GM18517 (cell line): ENCODE measurements around the gene KLC3.

Experiments
- ATAC-seq: cut with Tn5 transposase; IDR thresholded peaks from one replicate; pipeline ENCODE4 v1.9.1; 2021; ENCODE audit warnings: mild to moderate bottlenecking, moderate library complexity; ENCODE audit not compliant: unreplicated experiment

KLC3 gene

DNA sequence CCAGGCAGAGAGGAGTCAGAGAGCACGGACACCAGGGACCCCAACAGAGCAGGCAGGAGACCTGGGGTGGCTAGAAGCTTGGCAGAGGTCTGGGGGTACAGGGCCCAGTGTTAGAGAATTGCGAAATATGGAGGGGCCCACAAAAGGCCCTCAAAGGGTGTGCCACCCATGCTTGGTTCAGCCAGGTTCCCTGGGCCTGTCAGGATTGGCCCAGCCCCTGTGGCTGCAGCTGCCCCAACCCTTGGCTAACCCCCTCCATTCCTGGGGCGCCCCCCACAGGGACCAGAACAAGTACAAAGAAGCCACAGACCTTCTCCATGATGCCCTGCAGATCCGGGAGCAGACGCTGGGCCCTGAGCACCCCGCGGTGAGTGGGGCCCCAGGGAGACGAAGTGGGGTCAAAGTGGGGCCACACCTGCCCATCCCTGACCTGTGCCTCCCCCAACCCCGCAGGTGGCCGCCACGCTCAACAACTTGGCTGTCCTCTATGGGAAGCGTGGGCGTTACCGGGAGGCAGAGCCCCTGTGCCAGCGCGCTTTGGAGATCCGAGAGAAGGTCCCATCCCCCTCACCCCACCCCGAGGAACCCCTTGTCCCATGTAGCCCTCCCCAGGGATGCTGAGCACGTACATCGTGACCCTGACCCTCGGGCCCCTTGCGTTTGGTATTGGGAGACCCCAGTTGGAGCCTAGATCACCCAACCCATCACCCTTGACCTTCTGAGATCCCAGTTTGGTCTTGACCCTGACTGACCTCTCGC, 8.0 kb downstream of the KLC3 start:
- no peak for ATAC-seq

DNA sequence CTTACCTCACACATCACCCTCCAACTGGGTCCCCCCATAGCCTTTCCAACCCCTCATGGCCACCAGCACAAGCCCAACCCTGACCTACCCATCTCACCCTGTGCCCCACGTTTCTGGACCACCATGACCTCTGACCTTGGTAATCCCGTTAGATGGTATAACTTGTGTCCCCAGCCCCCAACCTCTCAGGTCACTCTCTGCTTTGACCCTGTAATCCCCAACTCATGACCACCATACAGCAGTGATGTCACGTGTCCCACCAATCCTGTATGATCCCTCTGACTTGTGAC, 8.5 kb downstream of the KLC3 start:
- ATAC-seq, result no peak

DNA sequence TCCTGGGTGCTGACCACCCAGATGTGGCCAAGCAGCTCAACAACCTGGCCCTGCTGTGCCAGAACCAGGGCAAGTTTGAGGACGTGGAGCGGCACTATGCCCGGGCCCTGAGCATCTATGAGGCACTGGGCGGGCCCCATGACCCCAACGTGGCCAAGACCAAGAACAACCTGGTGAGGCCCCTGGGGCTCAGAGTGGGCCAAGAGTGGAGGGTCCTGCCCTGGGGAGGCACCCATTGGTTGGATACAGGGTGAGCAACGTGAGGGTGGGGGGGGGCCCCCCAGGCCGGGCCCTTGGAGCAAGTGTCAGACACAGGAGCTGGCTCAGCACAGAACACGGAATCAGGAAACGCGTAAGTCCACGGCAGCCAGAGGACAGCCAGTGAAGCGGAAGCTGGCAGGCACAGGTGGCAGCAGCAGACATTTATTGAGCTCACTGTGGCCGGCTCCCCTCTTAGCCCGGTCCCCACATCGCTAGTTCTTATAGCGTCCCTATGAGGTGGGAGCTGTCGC, 8.9 kb downstream of the KLC3 start:
- ATAC-seq, result no peak

DNA sequence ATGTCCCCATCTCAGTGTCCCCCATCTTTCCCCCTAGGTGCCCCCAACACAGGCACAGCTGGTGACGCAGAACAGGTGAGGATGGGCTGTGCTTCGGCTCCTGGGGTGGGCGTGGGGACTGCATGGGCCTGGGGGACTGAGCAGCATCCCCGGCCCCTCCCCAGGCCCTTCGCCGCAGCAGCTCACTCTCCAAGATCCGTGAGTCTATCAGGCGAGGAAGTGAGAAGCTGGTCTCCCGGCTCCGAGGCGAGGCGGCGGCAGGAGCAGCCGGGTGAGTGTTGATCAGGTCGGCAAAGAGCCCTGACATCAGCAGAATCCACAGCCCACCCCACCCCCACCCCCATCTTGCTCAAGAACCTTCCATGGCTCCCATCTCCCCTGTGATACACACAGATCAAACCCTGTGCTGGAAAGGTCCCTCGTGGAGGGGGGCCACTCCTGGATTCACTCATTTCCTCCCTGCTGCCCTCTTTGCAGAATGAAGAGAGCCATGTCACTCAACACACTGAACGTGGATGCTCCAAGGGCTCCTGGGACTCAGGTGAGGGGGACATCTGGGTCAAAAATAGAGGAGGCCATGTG, 10.0 kb downstream of the KLC3 start:
- ATAC-seq, result no peak

DNA sequence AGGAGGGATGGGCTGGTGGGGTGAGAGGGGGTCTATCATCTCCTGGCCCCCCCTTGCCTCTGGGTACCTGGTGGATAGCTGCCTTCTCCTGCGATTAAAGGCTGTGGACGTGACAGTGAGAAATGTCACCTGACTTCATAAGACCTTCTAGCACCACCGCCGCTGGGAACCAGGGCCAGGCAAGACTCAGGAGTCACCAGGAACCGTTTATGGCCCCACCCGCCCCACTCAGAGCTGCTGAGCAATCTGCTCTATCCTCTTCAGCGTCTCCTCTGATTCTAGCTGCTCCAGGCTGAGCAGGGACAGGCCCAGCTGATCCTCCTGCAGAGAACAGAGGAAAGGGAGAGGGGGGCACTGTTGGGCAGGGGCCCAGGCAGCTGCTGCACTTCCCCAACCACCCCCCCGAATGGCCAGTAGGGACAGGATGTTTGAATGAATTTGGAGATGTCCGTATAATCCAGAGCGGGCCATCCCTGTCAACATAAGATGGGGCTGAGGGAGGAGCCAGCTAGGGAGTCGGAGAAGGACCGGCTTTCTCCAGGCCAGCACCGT, 10.9 kb downstream of the KLC3 start:
- no peak for ATAC-seq

DNA sequence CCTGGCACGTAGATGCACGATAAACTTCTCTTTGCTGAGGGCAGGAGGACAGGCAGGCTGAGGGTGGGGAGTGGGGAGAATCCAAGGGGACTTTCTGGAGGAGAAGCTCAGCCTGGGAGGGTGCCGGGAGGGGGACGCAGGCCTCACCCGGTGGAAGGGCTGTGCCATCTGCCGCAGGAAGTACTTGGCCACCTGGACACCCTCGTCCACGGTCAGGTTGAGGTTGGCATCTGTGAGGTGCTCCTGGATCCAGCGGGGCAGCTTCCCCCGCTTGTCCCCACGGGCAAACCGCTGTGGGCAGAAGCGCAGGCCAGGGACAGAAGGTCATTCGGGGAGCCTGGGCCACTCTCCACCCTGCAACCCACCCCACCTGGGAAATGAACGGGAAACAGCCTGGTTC, 11.5 kb downstream of the KLC3 start:
- no peak for ATAC-seq

DNA sequence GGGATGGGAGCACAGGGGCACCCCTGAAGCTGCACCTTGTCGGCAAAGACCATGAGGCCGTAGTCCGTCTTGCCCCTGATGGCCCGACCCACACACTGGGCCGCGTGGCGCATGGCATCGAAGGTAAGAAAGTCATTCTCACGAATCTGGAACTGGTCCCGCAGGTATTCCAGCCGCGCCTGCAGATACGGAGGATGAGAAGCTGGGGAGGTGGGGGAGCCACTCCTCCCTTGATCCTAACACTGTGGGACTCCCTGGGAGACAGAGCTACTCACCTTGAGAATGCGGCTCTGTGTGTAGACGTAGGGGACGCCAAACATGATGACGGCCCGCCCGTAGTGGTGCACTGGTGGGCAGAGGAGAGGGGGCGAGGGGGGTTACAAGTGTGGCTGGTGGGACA, 11.9 kb downstream of the KLC3 start:
- no peak for ATAC-seq

DNA sequence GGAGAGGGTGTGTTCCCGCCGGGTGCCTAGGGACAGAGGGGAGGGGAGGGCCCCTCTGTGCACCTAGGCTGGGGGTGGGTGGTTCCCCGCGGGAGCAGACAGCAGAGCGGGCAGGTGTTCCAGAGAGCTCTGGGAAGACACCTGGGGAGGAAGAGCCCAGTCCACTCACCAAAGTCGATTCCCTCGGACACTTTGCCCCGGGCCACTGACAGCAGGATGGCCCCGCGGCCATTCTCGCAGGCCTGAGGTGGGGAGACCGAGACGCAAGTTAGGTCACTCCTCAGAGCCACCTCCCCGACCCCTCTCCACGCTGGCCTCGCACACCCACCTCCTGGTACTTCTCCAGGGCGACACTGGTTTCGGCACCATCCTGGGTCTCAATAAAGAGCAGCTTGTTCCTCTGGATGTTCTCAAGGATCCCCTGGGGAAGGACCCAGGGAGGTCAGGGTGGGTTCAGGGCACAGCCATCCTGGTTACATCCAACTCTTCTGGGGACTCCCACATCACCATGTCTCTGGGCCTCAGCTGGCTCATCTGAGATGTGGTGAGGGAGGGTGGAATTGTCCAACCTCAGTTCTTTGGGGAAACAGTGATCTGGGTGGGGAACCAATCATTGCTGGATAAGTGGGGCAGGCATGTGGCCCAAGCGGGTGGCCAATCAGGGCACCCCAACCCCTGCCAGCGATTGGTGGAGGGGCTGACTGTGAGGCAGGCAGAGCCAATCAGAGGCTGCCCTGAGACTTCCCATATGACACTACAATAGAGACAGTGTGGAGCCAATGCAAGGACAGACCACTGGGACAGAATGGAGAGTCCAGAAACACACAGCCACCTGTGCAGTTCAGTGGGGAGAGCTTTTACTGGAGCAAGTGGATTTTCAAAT, 12.6 kb downstream of the KLC3 start:
- no peak for ATAC-seq

DNA sequence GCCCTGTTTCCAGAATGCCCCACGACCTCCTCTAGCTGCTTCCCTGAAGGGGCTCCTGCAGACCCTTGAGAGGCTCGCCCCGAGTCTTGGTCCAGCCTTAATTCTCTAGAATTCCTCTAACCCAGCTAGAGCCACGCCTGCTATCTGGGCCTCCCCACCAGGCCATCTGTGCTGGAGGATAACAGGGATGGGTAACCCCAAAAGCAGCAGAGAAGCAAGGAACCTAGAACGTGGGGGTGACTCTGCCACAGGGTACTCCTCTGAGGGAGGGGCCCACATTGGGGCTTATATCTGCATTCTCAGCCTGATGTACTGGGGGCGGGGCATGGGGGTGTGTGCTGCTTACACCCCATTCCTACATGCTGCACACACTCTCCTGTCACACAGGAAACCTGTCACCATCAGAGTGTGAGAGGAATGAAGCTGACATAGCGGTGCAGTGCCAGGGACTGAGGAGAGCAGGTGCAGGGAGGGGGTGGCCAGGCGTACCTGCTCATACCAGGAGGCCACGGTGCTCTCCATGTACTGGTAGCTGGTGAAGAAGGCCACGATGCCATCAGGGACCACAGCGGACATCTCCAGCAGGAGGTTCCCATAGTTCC, 13.8 kb downstream of the KLC3 start:
- no peak for ATAC-seq

DNA sequence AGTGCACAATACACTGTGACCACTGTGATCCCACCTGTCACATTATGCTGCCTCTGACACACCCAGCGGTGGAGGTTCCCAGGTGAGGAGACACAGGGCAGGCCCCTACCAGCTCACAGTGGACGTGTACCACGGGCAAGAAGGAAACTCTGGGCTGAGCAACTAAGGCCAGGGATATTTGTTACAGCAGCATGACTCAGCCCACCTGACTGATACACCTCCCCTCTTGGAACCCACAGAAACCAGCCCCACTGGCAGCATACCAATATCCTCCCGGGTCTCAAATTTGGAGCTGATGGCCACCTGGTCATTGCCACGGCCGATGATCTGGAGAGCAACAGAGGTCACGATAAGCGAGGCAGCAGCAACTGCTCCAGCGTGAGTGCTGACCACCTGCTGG, 14.9 kb downstream of the KLC3 start:
- no peak for ATAC-seq

DNA sequence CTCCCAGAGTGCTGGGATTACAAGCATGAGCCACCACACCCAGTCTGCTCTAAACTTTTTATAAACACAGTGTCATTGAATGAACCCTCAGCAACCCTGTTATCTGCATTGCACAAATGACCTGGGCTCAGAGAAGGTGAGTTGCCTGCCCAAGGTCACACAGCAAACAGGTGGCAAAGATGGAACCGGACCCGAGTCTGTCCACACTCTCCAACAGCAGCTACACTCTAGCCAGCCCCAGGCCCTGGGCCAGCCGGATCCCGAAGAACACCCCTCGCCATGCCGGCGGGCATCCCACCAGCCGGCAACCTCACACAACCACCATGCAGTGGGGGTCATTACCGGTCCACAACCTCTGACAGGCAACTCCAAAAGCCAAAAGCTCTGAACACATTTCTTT, 15.4 kb downstream of the KLC3 start:
- no peak for ATAC-seq

DNA sequence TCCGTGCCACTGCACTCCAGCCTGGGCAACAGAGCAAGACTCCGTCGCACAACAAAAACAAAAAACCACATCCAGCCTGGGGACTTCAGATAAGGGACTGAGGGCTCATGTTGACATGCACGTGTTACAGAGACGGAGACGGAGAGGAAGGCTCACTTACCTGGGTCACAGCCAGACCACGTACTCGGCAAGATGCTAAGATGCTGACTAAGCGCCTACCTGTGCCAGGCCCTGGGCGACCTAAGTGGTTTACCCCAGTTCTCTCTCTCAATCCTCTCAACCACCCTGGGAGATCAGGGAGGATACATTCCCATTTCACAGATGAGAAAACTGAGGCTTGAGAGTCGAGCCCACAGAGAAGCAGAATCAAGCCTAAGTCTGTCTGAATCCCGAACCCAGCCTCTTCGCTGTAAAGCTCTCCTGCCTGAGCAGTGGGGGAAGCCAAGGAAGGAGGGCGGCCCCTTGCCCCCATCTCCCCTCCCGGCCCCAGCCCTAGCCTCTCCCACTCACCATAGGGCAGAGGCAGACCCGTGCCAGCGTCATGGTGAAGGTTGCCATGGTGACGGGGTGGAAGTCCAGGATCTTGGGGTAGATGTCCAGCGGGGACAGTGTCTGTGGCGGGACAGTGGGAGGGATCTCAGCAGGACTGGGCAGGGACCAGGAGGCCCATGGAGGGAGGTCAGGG, 16.4 kb downstream of the KLC3 start:
- no peak for ATAC-seq

DNA sequence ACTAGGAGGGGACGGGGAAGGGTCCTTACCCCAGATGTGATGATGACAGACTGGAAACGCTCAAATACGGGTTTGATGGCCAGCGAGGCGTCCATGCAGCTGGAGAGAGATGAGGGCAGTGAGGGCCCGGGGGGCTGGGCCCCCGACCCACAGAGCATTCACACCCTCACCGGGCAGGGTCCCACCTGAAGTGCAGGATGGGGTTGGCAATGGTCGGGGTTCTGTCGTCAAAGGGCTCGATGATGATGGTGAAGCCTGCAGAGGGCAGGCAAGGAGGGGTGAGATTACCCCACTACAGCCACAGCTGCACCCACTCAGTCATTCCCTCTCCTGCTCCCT, 16.9 kb downstream of the KLC3 start:
- ATAC-seq, result no peak

DNA sequence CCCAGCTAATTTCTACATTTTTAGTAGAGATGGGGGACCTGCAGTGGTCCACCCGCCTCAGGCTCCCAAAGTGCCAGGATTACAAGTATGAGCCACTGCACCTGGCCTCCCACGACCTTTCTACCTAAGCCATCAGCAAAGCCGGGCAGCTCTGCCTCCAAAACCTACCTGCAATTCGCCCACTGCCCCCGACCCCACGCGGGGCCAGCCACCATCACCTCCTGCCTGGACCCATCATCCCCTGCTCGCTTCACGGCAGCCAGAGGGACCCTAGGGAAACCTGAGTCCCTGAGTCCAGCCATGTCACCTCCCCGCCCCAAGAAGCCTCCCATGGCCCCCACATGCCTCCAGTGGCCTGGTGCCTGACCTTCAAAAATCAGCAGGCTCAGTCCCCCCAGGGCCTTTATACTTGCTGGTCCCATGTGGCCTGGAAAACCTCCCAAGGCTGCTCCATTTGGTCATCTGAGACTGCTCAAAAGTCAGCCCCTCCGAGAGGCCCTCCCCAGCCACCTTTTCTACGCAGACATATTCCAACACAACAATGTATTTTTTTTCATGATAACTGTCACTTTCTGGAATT, 17.8 kb downstream of the KLC3 start:
- no peak for ATAC-seq

DNA sequence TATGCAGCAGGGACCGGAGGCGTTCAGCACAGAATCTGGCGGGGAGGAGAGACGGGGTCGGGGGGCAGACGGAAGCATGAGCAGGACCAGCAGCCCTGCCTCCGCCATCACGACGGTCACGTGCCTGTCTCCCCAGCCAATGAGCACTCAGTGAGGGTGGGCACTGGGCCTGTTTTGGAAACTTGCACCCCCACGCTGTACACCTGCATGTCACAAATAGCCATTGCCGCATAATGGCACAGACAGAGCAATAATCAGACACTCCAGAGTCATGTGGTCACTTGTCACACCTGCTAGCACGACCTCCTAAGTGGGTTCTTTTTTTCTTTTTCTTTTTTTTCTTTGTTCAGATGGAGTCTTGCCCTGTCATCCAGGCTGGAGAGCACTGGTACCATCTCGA, 21.1 kb downstream of the KLC3 start:
- ATAC-seq, result no peak

DNA sequence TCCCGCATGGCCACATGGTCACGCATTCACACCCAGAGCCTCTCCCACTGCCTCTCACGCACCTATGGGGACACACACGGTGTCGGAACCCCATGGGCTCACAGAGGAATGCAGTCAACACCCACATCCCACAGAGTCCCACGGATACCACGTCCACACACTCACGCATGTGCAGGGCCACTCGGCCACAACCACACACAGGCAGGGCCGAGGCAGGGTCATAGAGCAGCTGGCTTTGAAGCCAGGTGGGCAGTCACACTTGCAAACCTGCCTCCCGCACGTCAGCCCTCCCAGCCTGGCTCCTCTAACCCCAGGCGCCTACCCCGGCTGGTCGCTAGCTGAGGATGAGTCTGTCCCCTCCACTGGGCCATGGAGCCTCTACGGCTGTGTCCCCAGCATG, 21.7 kb downstream of the KLC3 start:
- no peak for ATAC-seq

DNA sequence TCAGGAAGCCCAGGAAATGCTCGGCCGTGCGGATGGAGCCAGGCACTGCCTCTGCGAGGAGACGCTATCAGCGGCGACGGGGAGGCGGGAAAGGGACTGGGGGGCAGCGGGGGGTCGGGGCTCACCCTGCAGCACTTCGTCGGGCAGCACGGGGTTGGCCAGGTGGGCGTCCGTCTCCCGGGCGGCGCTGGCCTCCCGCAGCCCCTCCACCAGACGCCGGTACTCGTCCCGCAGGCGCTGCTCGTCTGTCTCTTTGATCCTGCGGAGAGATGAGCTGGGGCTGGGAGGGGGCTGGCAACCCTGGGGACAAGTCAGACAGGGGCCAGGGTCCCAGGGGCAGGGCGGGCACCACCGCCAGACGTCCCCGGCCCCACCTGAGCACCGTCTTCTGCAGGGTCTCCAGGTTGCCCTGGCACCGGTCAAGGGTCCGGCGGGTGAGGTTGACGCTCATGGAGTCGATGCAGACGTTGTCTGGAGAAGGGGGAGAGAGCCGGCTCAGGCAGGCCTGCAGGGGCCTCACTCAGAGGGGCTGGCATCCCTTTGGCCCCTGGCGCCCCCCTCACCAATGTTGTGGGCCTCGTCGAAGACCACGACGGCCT, 23.4 kb downstream of the KLC3 start:
- no peak for ATAC-seq

DNA sequence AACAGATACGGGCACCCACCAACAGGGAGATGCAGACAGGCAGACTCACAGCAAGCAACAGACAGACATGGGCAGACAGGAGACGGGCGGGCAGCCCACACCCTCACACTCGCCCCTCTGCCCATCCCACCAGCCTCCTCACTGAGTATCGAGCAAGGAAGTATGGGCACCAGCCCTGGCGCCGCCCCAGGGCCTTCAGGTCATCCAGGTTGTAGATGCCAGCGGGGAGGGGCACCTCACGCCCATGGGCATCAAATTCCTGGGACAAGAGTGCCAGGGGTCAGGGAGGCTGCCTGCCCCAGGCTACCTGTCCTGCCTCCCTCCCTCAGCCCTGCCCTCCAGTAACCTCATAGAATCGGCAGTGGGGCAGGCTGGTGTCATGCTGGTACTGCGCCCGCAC, 24.1 kb downstream of the KLC3 start:
- no peak for ATAC-seq

DNA sequence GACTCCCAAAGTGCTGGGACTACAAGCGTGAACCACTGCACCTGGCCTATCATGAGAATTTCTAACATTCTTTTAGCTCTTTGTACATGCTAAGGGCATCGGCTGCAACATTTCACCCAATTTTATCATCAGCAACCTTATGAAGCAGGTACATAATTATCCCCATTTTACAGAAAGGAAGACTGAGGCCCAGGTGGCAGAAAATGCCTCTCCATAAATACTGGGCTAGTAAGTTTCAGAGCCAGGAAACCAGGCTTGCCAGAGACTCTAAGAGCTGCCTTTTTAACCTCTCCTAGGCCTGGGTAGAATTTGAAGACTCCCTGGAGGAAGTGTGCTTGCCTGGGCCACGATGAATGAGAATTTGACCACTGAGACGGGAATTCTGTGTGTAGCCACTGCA, 27.6 kb downstream of the KLC3 start:
- ATAC-seq, result no peak

DNA sequence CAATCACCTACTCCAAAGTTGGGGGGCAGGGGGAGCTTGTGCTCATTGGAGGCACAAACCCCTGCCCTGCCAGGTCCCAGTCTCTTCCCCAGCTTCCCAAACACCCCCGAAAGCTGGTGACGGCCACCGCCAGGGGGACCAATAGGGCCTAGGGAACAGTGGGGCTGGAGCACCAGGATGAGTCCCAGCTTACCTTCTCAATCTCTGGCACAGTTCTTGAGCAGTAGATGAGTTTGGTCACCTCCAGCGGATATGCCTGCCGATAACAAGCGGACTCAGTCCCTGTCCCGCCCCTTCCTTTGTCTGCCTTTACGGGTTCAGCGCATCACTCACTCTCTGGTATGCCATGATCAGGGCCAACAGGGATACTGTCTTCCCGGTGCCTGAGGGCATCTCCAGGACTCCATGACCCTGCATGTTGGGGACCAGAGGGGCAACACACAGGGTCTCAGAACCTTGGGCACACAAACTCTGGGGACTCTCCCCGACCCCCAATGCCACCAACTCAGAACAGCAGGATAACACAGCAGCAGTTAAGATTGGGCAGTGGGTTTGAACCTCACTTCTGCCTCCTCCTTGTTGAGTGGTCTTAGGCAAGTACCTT, 28.3 kb downstream of the KLC3 start:
- no peak for ATAC-seq
